GM23248 (cell line): ENCODE results near the gene CREB5. TPM values are rescaled to one million over a fixed set of nuclear protein-coding genes. Genes with fewer than 3 reads are reported as not detected.

Experiments used
- DNase-seq: peaks from one replicate; pipeline ENCODE4 v3.0.0-alpha.2; 2015
- H2AFZ ChIP-seq: fragments of 200-600 bp; sonication (generic); 2 replicates; pipeline ENCODE4 v1.6.1; 2016; ENCODE audit warnings: antibody characterized with exemption
- H3F3A ChIP-seq: fragments of 200-600 bp; sonication (generic); 2 replicates; pipeline ENCODE4 v1.6.1; 2016; ENCODE audit warnings: mild to moderate bottlenecking, antibody characterized with exemption, mixed run types; ENCODE audit not compliant: insufficient read depth
- H3K27ac ChIP-seq: fragments of 200-600 bp; sonication (generic); 2 replicates; pipeline ENCODE4 v1.5.1; 2016; ENCODE audit warnings: mild to moderate bottlenecking
- H3K27me3 ChIP-seq: fragments of 200-600 bp; sonication (generic); replicated peaks from 2 replicates; pipeline ENCODE4 v1.6.1; 2016; ENCODE audit warnings: mild to moderate bottlenecking; ENCODE audit not compliant: insufficient read depth
- H3K36me3 ChIP-seq: fragments of 200-600 bp; sonication (generic); 2 replicates; pipeline ENCODE4 v1.6.1; 2016; ENCODE audit warnings: low read depth, mild to moderate bottlenecking
- H3K4me1 ChIP-seq: fragments of 200-600 bp; sonication (generic); 2 replicates; pipeline ENCODE4 v1.6.1; 2016; ENCODE audit warnings: mild to moderate bottlenecking; ENCODE audit not compliant: insufficient read depth
- H3K4me2 ChIP-seq: fragments of 200-600 bp; sonication (generic); one replicate; pipeline ENCODE4 v1.6.1; 2016; ENCODE audit warnings: mild to moderate bottlenecking; ENCODE audit not compliant: unreplicated experiment
- H3K4me3 ChIP-seq: fragments of 200-600 bp; sonication (generic); 2 replicates; pipeline ENCODE4 v1.5.1; 2016; ENCODE audit warnings: mild to moderate bottlenecking
- H3K79me2 ChIP-seq: fragments of 200-600 bp; sonication (generic); 2 replicates; pipeline ENCODE4 v1.6.1; 2016; ENCODE audit warnings: mild to moderate bottlenecking; ENCODE audit not compliant: insufficient read depth
- H3K9ac ChIP-seq: fragments of 200-600 bp; sonication (generic); 2 replicates; pipeline ENCODE4 v1.6.1; 2016; ENCODE audit warnings: mild to moderate bottlenecking
- H3K9me2 ChIP-seq: fragments of 200-600 bp; sonication (generic); 2 replicates; pipeline ENCODE4 v1.6.1; 2016; ENCODE audit warnings: mixed run types, mild to moderate bottlenecking, moderate library complexity; ENCODE audit not compliant: insufficient read depth
- H3K9me3 ChIP-seq: fragments of 200-600 bp; sonication (generic); one replicate; pipeline ENCODE4 v1.6.1; 2017; ENCODE audit warnings: low read depth
- H4K20me1 ChIP-seq: fragments of 200-600 bp; sonication (generic); 2 replicates; pipeline ENCODE4 v1.6.0; 2016; ENCODE audit not compliant: insufficient read depth
- EZH2 ChIP-seq: fragments of 200-600 bp; sonication (generic); IDR thresholded peaks from 2 replicates; pipeline ENCODE4 v1.6.1; 2018; ENCODE audit warnings: antibody characterized with exemption, mild to moderate bottlenecking; ENCODE audit not compliant: insufficient read depth, poor library complexity, severe bottlenecking
- EZH2phosphoT487 ChIP-seq: fragments of 200-600 bp; sonication (generic); IDR thresholded peaks from 2 replicates; pipeline ENCODE4 v1.6.1; 2018; ENCODE audit warnings: antibody characterized with exemption, moderate library complexity, mild to moderate bottlenecking, low read depth; ENCODE audit not compliant: insufficient read depth
- WGBS, 2 experiments: methylation state at CpG; one replicate each; pipeline ENCODE4 v1.1.6; 2015 to 2017; ENCODE audit warnings: low lambda C conversion rate in 2 of 2, low coverage in 1 of 2; ENCODE audit errors: missing lambda C conversion rate in 2 of 2; 5-methylcytosine and 5-hydroxymethylcytosine counted together
- in situ Hi-C: fragments of 300-500 bp; cut with MboI; formaldehyde crosslinking; loops from 2 replicates; pipeline ENCODE4 v1.15.0; 2020
- polyA plus RNA-seq: library from polyadenylated mRNA; unstranded; fragments of >200 nt; fragmentation: Nextera tagmentation; extraction: Ambion mirVana; gene quantifications from 2 replicates; pipeline ENCODE4 v1.2.1, GENCODE V29; 2016
- total RNA-seq: library from RNA; depleted of rRNA; stranded (reverse); fragments of >200 nt; shearing (Covaris generic); gene quantifications from 2 replicates; pipeline ENCODE4 v1.2.3, GENCODE V29; 2014

The CREB5 gene
- total and polyA plus RNA-seq, 2 experiments from 2014 or later: 13.6 to 19.2 TPM

GRCh38 chr7:28643584-28644340 is 231.4 kb downstream of the CREB5 start:
- no peaks in the 10 kb centered on the region for H3F3A ChIP-seq
- no peaks in the 10 kb centered on the region for H3K9me2 ChIP-seq
- H3K4me2 ChIP-seq: no peak overlapping the region
- DNase-seq: no peak
- no peak overlapping the region for H3K9ac ChIP-seq
- 63 to 64% methylated on average over 3 of the region's 3 CpGs for WGBS, 2 experiments
- no peak for TF ChIP-seq EZH2
- TF ChIP-seq EZH2phosphoT487: no peak
- no peaks in the 10 kb centered on the region for H3K79me2 ChIP-seq
- no peak overlapping the region for H2AFZ ChIP-seq
- H4K20me1 ChIP-seq: no peaks in the 10 kb centered on the region
- in situ Hi-C loops: no loop called here
- no peaks in the 10 kb centered on the region for H3K36me3 ChIP-seq
- no peak overlapping the region for H3K4me3 ChIP-seq
- no peak overlapping the region for H3K27ac ChIP-seq
- no peaks in the 10 kb centered on the region for H3K27me3 ChIP-seq
- no peaks in the 10 kb centered on the region for H3K9me3 ChIP-seq
- H3K4me1 ChIP-seq: peaks cover 18% of the 10 kb centered on the region

- Histone ChIP-seq H2AFZ (no peak overlapping the region), H3F3A (no peaks in the 10 kb centered on the region), H3K9ac (no peak overlapping the region), H3K4me3 (no peak overlapping the region), H3K27ac (no peak overlapping the region), H3K27me3 (no peaks in the 10 kb centered on the region), H4K20me1 (no peaks in the 10 kb centered on the region), H3K4me2 (no peak overlapping the region), H3K4me1 (peaks cover 18% of the 10 kb centered on the region), H3K9me3 (no peaks in the 10 kb centered on the region), H3K9me2 (no peaks in the 10 kb centered on the region), H3K79me2 (no peaks in the 10 kb centered on the region), H3K36me3 (no peaks in the 10 kb centered on the region)
- in situ Hi-C loops: no loop called here
- no peak for TF ChIP-seq EZH2
- no peak for TF ChIP-seq EZH2phosphoT487
- no peak for DNase-seq
- 65 to 73% methylated on average over 1 of the region's 1 CpG for WGBS, 2 experiments
These were observed 233.5 kb downstream of the CREB5 start for GRCh38 chr7:28645866-28646265.

- Histone ChIP-seq H3K79me2 (no peaks in the 10 kb centered on the region), H4K20me1 (no peaks in the 10 kb centered on the region), H3K4me2 (no peak overlapping the region), H3F3A (no peaks in the 10 kb centered on the region), H2AFZ (no peak overlapping the region), H3K27ac (no peak overlapping the region), H3K4me3 (no peak overlapping the region), H3K4me1 (peaks cover 18% of the 10 kb centered on the region), H3K27me3 (no peaks in the 10 kb centered on the region), H3K9ac (no peak overlapping the region), H3K36me3 (no peaks in the 10 kb centered on the region), H3K9me2 (no peaks in the 10 kb centered on the region), H3K9me3 (no peaks in the 10 kb centered on the region)
- no peak for TF ChIP-seq EZH2phosphoT487
- TF ChIP-seq EZH2: no peak
- WGBS, 2 experiments: 74 to 81% methylated on average over 3 of the region's 3 CpGs
- DNase-seq: no peak
- in situ Hi-C loops: no loop called here
These were observed 234.2 kb downstream of the CREB5 start for GRCh38 chr7:28646376-28647075.

- TF ChIP-seq EZH2phosphoT487: no peak
- no peak for TF ChIP-seq EZH2
- no peak overlapping the region for H3K4me2 ChIP-seq
- H3K4me1 ChIP-seq: peaks cover 18% of the 10 kb centered on the region
- no peaks in the 10 kb centered on the region for H4K20me1 ChIP-seq
- H3K4me3 ChIP-seq: no peak overlapping the region
- H3K27ac ChIP-seq: no peak overlapping the region
- H3K9ac ChIP-seq: no peak overlapping the region
- H3K27me3 ChIP-seq: no peaks in the 10 kb centered on the region
- no peak for DNase-seq
- in situ Hi-C loops: no loop called here
- no peak overlapping the region for H2AFZ ChIP-seq
- WGBS, 2 experiments: 70 to 71% methylated on average over 4 of the region's 4 CpGs
- no peaks in the 10 kb centered on the region for H3K9me2 ChIP-seq
- H3K36me3 ChIP-seq: no peaks in the 10 kb centered on the region
- no peaks in the 10 kb centered on the region for H3K9me3 ChIP-seq
- H3K79me2 ChIP-seq: no peaks in the 10 kb centered on the region
- no peaks in the 10 kb centered on the region for H3F3A ChIP-seq
These were observed 234.7 kb downstream of the CREB5 start for GRCh38 chr7:28647076-28647421.
